MM.1S (cell line): ENCODE results near the gene PRG3.

Experiments used
- CTCF ChIP-seq: fragments of 300-600 bp; sonication (generic); IDR thresholded peaks from 2 replicates; pipeline ENCODE4 v1.5.1; 2016; ENCODE audit warnings: antibody characterized with exemption, low read length, mixed read lengths
- EZH2 ChIP-seq: fragments of 300-600 bp; sonication (generic); optimal IDR thresholded peaks from 2 replicates; pipeline ENCODE3; 2017; ENCODE audit warnings: low read depth, mild to moderate bottlenecking, antibody characterized with exemption, low read length, mixed read lengths

GRCh38 chr11:57425565-57426438, 44.9 kb upstream of the PRG3 start:
- TF ChIP-seq CTCF (no peak), EZH2 (no peak)
